ENCODE measurements around the gene KPNA5.
A peak's percentile ranks its signal among the peaks of the same experiment; 100 is the strongest.

KPNA5 gene

GRCh38 chr6:116666869-116667268, 14.1 kb upstream of the KPNA5 start:
- Histone ChIP-seq H3K9ac (ENCODE audit: low read length) (no peak overlapping the region), H2BK120ac (ENCODE audit: low read depth, low read length) (no peak overlapping the region), H3K36me3 (ENCODE audit: control insufficient read depth, insufficient read depth, low read length) (no peaks in the 10 kb centered on the region), H2AK5ac (ENCODE audit: low read length) (no peak overlapping the region), H3K27me3 (ENCODE audit: insufficient read depth, low read length, poor library complexity) (no peaks in the 10 kb centered on the region), H3K18ac (ENCODE audit: low read length) (no peak overlapping the region), H3K4me2 (ENCODE audit: low read length) (no peak overlapping the region), H3K27ac (ENCODE audit: low read depth, low read length) (no peak overlapping the region), H3K4me3 (ENCODE audit: low read length) (no peak overlapping the region), H3K56ac (ENCODE audit: low read length) (no peak overlapping the region), H4K5ac (ENCODE audit: low read length) (no peak overlapping the region), H3K4me1 (ENCODE audit: control insufficient read depth, low read depth, low read length) (no peaks in the 10 kb centered on the region), H2BK15ac (replicated peaks; ENCODE audit: low read depth) (no peak overlapping the region), H3K4ac (ENCODE audit: low read depth, low read length) (no peak overlapping the region), H3K79me1 (ENCODE audit: low read length) (peaks cover 5% of the 10 kb centered on the region), H2BK5ac (ENCODE audit: low read length) (no peak overlapping the region), H3K79me2 (ENCODE audit: control insufficient read depth, insufficient read depth, low read length) (peaks cover 20% of the 10 kb centered on the region), H4K8ac (ENCODE audit: low read depth, low read length) (no peak overlapping the region), H3K23ac (ENCODE audit: low read length) (no peak overlapping the region)
- no CpG with 5 or more reads among the region's 1 CpG for WGBS (ENCODE audit: extremely low coverage, insufficient coverage, low lambda C conversion rate)
- no peak for DNase-seq

GRCh38 chr6:116667623-116668022, 13.4 kb upstream of the KPNA5 start:
- Histone ChIP-seq H3K4me3 (ENCODE audit: low read length) (no peak overlapping the region), H3K56ac (ENCODE audit: low read length) (no peak overlapping the region), H3K9ac (ENCODE audit: low read length) (peak overlapping the region; percentile 45), H2BK5ac (ENCODE audit: low read length) (no peak overlapping the region), H3K4me1 (ENCODE audit: control insufficient read depth, low read depth, low read length) (no peaks in the 10 kb centered on the region), H3K27me3 (ENCODE audit: insufficient read depth, low read length, poor library complexity) (no peaks in the 10 kb centered on the region), H4K5ac (ENCODE audit: low read length) (no peak overlapping the region), H3K27ac (ENCODE audit: low read depth, low read length) (no peak overlapping the region), H3K4ac (ENCODE audit: low read depth, low read length) (no peak overlapping the region), H3K36me3 (ENCODE audit: control insufficient read depth, insufficient read depth, low read length) (no peaks in the 10 kb centered on the region), H3K4me2 (ENCODE audit: low read length) (peak overlapping the region; percentile 33), H4K8ac (ENCODE audit: low read depth, low read length) (no peak overlapping the region), H2BK120ac (ENCODE audit: low read depth, low read length) (no peak overlapping the region), H3K23ac (ENCODE audit: low read length) (no peak overlapping the region), H2AK5ac (ENCODE audit: low read length) (no peak overlapping the region), H3K18ac (ENCODE audit: low read length) (no peak overlapping the region), H2BK15ac (replicated peaks; ENCODE audit: low read depth) (no peak overlapping the region), H3K79me2 (ENCODE audit: control insufficient read depth, insufficient read depth, low read length) (peaks cover 18% of the 10 kb centered on the region), H3K79me1 (ENCODE audit: low read length) (peaks cover 2% of the 10 kb centered on the region)
- DNase-seq, result no peak
- no CpG with 5 or more reads among the region's 3 CpGs for WGBS (ENCODE audit: extremely low coverage, insufficient coverage, low lambda C conversion rate)

- no peak overlapping the region for H3K18ac ChIP-seq (ENCODE audit: low read length)
- no peaks in the 10 kb centered on the region for H3K27me3 ChIP-seq (ENCODE audit: insufficient read depth, low read length, poor library complexity)
- H3K9ac ChIP-seq (ENCODE audit: low read length), result no peak overlapping the region
- WGBS (ENCODE audit: extremely low coverage, insufficient coverage, low lambda C conversion rate), result no CpG with 5 or more reads among the region's 4 CpGs
- H3K36me3 ChIP-seq (ENCODE audit: control insufficient read depth, insufficient read depth, low read length), result no peaks in the 10 kb centered on the region
- H2BK15ac ChIP-seq (replicated peaks; ENCODE audit: low read depth), result no peak overlapping the region
- H3K23ac ChIP-seq (ENCODE audit: low read length), result no peak overlapping the region
- H3K79me1 ChIP-seq (ENCODE audit: low read length), result no peaks in the 10 kb centered on the region
- H2BK120ac ChIP-seq (ENCODE audit: low read depth, low read length), result no peak overlapping the region
- H3K27ac ChIP-seq (ENCODE audit: low read depth, low read length), result no peak overlapping the region
- H3K79me2 ChIP-seq (ENCODE audit: control insufficient read depth, insufficient read depth, low read length), result peaks cover 6% of the 10 kb centered on the region
- H3K56ac ChIP-seq (ENCODE audit: low read length), result no peak overlapping the region
- no peak overlapping the region for H3K4me3 ChIP-seq (ENCODE audit: low read length)
- H4K5ac ChIP-seq (ENCODE audit: low read length), result no peak overlapping the region
- no peak overlapping the region for H2AK5ac ChIP-seq (ENCODE audit: low read length)
- H3K4me1 ChIP-seq (ENCODE audit: control insufficient read depth, low read depth, low read length), result no peaks in the 10 kb centered on the region
- H4K8ac ChIP-seq (ENCODE audit: low read depth, low read length), result no peak overlapping the region
- no peak overlapping the region for H2BK5ac ChIP-seq (ENCODE audit: low read length)
- H3K4ac ChIP-seq (ENCODE audit: low read depth, low read length), result no peak overlapping the region
- DNase-seq, result no peak
- H3K4me2 ChIP-seq (ENCODE audit: low read length), result no peak overlapping the region
These were observed 8.7 kb upstream of the KPNA5 start for GRCh38 chr6:116672306-116672705.

- no peak overlapping the region for H4K5ac ChIP-seq (ENCODE audit: low read length)
- no peak overlapping the region for H3K4me2 ChIP-seq (ENCODE audit: low read length)
- no peak overlapping the region for H2BK15ac ChIP-seq (replicated peaks; ENCODE audit: low read depth)
- no CpG with 5 or more reads among the region's 1 CpG for WGBS (ENCODE audit: extremely low coverage, insufficient coverage, low lambda C conversion rate)
- no peak overlapping the region for H3K56ac ChIP-seq (ENCODE audit: low read length)
- H3K18ac ChIP-seq (ENCODE audit: low read length), result no peak overlapping the region
- no peak overlapping the region for H2AK5ac ChIP-seq (ENCODE audit: low read length)
- H3K27me3 ChIP-seq (ENCODE audit: insufficient read depth, low read length, poor library complexity), result no peaks in the 10 kb centered on the region
- no peak overlapping the region for H3K4ac ChIP-seq (ENCODE audit: low read depth, low read length)
- H3K4me1 ChIP-seq (ENCODE audit: control insufficient read depth, low read depth, low read length), result no peaks in the 10 kb centered on the region
- no peak overlapping the region for H3K23ac ChIP-seq (ENCODE audit: low read length)
- no peak for DNase-seq
- H3K9ac ChIP-seq (ENCODE audit: low read length), result no peak overlapping the region
- H3K27ac ChIP-seq (ENCODE audit: low read depth, low read length), result no peak overlapping the region
- no peak overlapping the region for H2BK5ac ChIP-seq (ENCODE audit: low read length)
- H3K79me1 ChIP-seq (ENCODE audit: low read length), result no peaks in the 10 kb centered on the region
- no peak overlapping the region for H3K4me3 ChIP-seq (ENCODE audit: low read length)
- H3K36me3 ChIP-seq (ENCODE audit: control insufficient read depth, insufficient read depth, low read length), result no peaks in the 10 kb centered on the region
- no peaks in the 10 kb centered on the region for H3K79me2 ChIP-seq (ENCODE audit: control insufficient read depth, insufficient read depth, low read length)
- no peak overlapping the region for H4K8ac ChIP-seq (ENCODE audit: low read depth, low read length)
- H2BK120ac ChIP-seq (ENCODE audit: low read depth, low read length), result no peak overlapping the region
These were observed 5.0 kb upstream of the KPNA5 start for GRCh38 chr6:116676021-116676420.

- peak overlapping the region; percentile 49 for H3K56ac ChIP-seq (ENCODE audit: low read length)
- H3K23ac ChIP-seq (ENCODE audit: low read length), result no peak overlapping the region
- no peak overlapping the region for H2BK15ac ChIP-seq (replicated peaks; ENCODE audit: low read depth)
- no peaks in the 10 kb centered on the region for H3K27me3 ChIP-seq (ENCODE audit: insufficient read depth, low read length, poor library complexity)
- H3K36me3 ChIP-seq (ENCODE audit: control insufficient read depth, insufficient read depth, low read length), result no peaks in the 10 kb centered on the region
- peak; percentile 8 for DNase-seq
- no peak overlapping the region for H4K5ac ChIP-seq (ENCODE audit: low read length)
- WGBS (ENCODE audit: extremely low coverage, insufficient coverage, low lambda C conversion rate), result no CpG with 5 or more reads among the region's 5 CpGs
- no peaks in the 10 kb centered on the region for H3K4me1 ChIP-seq (ENCODE audit: control insufficient read depth, low read depth, low read length)
- peak overlapping the region; percentile 46 for H3K9ac ChIP-seq (ENCODE audit: low read length)
- peaks cover 7% of the 10 kb centered on the region for H3K79me1 ChIP-seq (ENCODE audit: low read length)
- H2BK5ac ChIP-seq (ENCODE audit: low read length), result no peak overlapping the region
- no peak overlapping the region for H4K8ac ChIP-seq (ENCODE audit: low read depth, low read length)
- H2AK5ac ChIP-seq (ENCODE audit: low read length), result no peak overlapping the region
- H3K4me3 ChIP-seq (ENCODE audit: low read length), result no peak overlapping the region
- H3K79me2 ChIP-seq (ENCODE audit: control insufficient read depth, insufficient read depth, low read length), result peaks cover 14% of the 10 kb centered on the region
- H3K4ac ChIP-seq (ENCODE audit: low read depth, low read length), result no peak overlapping the region
- no peak overlapping the region for H3K18ac ChIP-seq (ENCODE audit: low read length)
- peak overlapping the region; percentile 39 for H3K4me2 ChIP-seq (ENCODE audit: low read length)
- H3K27ac ChIP-seq (ENCODE audit: low read depth, low read length), result no peak overlapping the region
- H2BK120ac ChIP-seq (ENCODE audit: low read depth, low read length), result no peak overlapping the region
These were observed 1.3 kb downstream of the KPNA5 start for GRCh38 chr6:116682334-116682712.

GRCh38 chr6:116685437-116685993, 4.5 kb downstream of the KPNA5 start:
- Histone ChIP-seq H2BK120ac (ENCODE audit: low read depth, low read length) (no peak overlapping the region), H3K9ac (ENCODE audit: low read length) (no peak overlapping the region), H2AK5ac (ENCODE audit: low read length) (no peak overlapping the region), H3K79me1 (ENCODE audit: low read length) (peaks cover 9% of the 10 kb centered on the region), H3K18ac (ENCODE audit: low read length) (no peak overlapping the region), H2BK15ac (replicated peaks; ENCODE audit: low read depth) (no peak overlapping the region), H3K79me2 (ENCODE audit: control insufficient read depth, insufficient read depth, low read length) (peaks cover 20% of the 10 kb centered on the region), H2BK5ac (ENCODE audit: low read length) (no peak overlapping the region), H4K5ac (ENCODE audit: low read length) (no peak overlapping the region), H3K4me2 (ENCODE audit: low read length) (no peak overlapping the region), H3K4me3 (ENCODE audit: low read length) (no peak overlapping the region), H3K36me3 (ENCODE audit: control insufficient read depth, insufficient read depth, low read length) (no peaks in the 10 kb centered on the region), H4K8ac (ENCODE audit: low read depth, low read length) (no peak overlapping the region), H3K4me1 (ENCODE audit: control insufficient read depth, low read depth, low read length) (no peaks in the 10 kb centered on the region), H3K23ac (ENCODE audit: low read length) (no peak overlapping the region), H3K4ac (ENCODE audit: low read depth, low read length) (no peak overlapping the region), H3K27ac (ENCODE audit: low read depth, low read length) (no peak overlapping the region), H3K27me3 (ENCODE audit: insufficient read depth, low read length, poor library complexity) (no peaks in the 10 kb centered on the region), H3K56ac (ENCODE audit: low read length) (no peak overlapping the region)
- no peak for DNase-seq
- WGBS (ENCODE audit: extremely low coverage, insufficient coverage, low lambda C conversion rate), result no CpG with 5 or more reads among the region's 2 CpGs

Measured in mesendoderm (in vitro differentiated cells).